ENCODE measurements around the gene VTI1B.

The VTI1B gene

GRCh38 chr14:67675219-67675582, 769 bp upstream of the VTI1B start:
- DNase-seq (ENCODE audit: low read depth): no peak

GRCh38 chr14:67674139-67674479, 323 bp downstream of the VTI1B start:
- DNase-seq (ENCODE audit: low read depth): peak; percentile 41

GRCh38 chr14:67673451-67673850, 981 bp downstream of the VTI1B start:
- no peak for DNase-seq (ENCODE audit: low read depth)

GRCh38 chr14:67668559-67668958, 5.9 kb downstream of the VTI1B start:
- no peak for DNase-seq (ENCODE audit: low read depth)

- DNase-seq (ENCODE audit: low read depth): no peak
These were observed 7.5 kb downstream of the VTI1B start for GRCh38 chr14:67666750-67667449.

GRCh38 chr14:67665868-67666267, 8.6 kb downstream of the VTI1B start:
- DNase-seq (ENCODE audit: low read depth): no peak

GRCh38 chr14:67663633-67664032, 10.8 kb downstream of the VTI1B start:
- no peak for DNase-seq (ENCODE audit: low read depth)

GRCh38 chr14:67653651-67654280, 20.7 kb downstream of the VTI1B start:
- no peak for DNase-seq (ENCODE audit: low read depth)

- no peak for DNase-seq (ENCODE audit: low read depth)
These were observed 22.2 kb downstream of the VTI1B start for GRCh38 chr14:67652189-67652588.

- DNase-seq (ENCODE audit: low read depth): no peak
These were observed 23.7 kb downstream of the VTI1B start for GRCh38 chr14:67650694-67651093.

GRCh38 chr14:67650151-67650550, 24.3 kb downstream of the VTI1B start:
- DNase-seq (ENCODE audit: low read depth): no peak

- DNase-seq (ENCODE audit: low read depth): no peak
These were observed 28.3 kb downstream of the VTI1B start for GRCh38 chr14:67646131-67646530.

GRCh38 chr14:67645414-67645813, 29.0 kb downstream of the VTI1B start:
- DNase-seq (ENCODE audit: low read depth): no peak

- DNase-seq (ENCODE audit: low read depth): no peak
These were observed 30.0 kb downstream of the VTI1B start for GRCh38 chr14:67644428-67644827.

GRCh38 chr14:67643713-67644112, 30.7 kb downstream of the VTI1B start:
- no peak for DNase-seq (ENCODE audit: low read depth)

- no peak for DNase-seq (ENCODE audit: low read depth)
These were observed 32.3 kb downstream of the VTI1B start for GRCh38 chr14:67641902-67642749.

GRCh38 chr14:67641480-67641879, 33.0 kb downstream of the VTI1B start:
- no peak for DNase-seq (ENCODE audit: low read depth)

GRCh38 chr14:67638642-67639041, 35.8 kb downstream of the VTI1B start:
- no peak for DNase-seq (ENCODE audit: low read depth)

GRCh38 chr14:67636361-67636919, 38.0 kb downstream of the VTI1B start:
- no peak for DNase-seq (ENCODE audit: low read depth)

- no peak for DNase-seq (ENCODE audit: low read depth)
These were observed 40.8 kb downstream of the VTI1B start for GRCh38 chr14:67633451-67634147.

GRCh38 chr14:67630938-67631337, 43.5 kb downstream of the VTI1B start:
- no peak for DNase-seq (ENCODE audit: low read depth)

GRCh38 chr14:67630186-67630585, 44.2 kb downstream of the VTI1B start:
- DNase-seq (ENCODE audit: low read depth): no peak
